Measurements from ENCODE around the gene BUD23.

- no peak for TF ChIP-seq REST (IDR thresholded peaks at IDR 0.05; ENCODE audit: unreplicated experiment)
- no peak for TF ChIP-seq JUNB (IDR thresholded peaks at IDR 0.05; ENCODE audit: unreplicated experiment)
- TF ChIP-seq EZH2 (IDR thresholded peaks at IDR 0.05; ENCODE audit: low read depth, unreplicated experiment), result no peak
- TF ChIP-seq CTCF (conservative IDR thresholded peaks at IDR 0.05; ENCODE audit: low read depth in 2 of 2), result no peak
- TF ChIP-seq ETS1 (IDR thresholded peaks at IDR 0.05), result no peak
- TF ChIP-seq CREB1 (CRISPR knock-in tag; IDR thresholded peaks at IDR 0.05; ENCODE audit: low read depth), result no peak
- no peak for TF ChIP-seq POLR2AphosphoS5 (IDR thresholded peaks at IDR 0.05; ENCODE audit: low read depth)
- no peak for TF ChIP-seq NANOG (IDR thresholded peaks at IDR 0.05; ENCODE audit: borderline replicate concordance)
- TF ChIP-seq EZH2phosphoT487 (IDR thresholded peaks at IDR 0.05; ENCODE audit: unreplicated experiment), result no peak
- no peak for TF ChIP-seq STAT1 (IDR thresholded peaks at IDR 0.05; ENCODE audit: unreplicated experiment)
- TF ChIP-seq ZNF114 (CRISPR knock-in tag; IDR thresholded peaks at IDR 0.05), result no peak
- no peak for TF ChIP-seq ZNF331 (CRISPR knock-in tag; IDR thresholded peaks at IDR 0.05; ENCODE audit: low read depth)
- TF ChIP-seq ZNF462 (CRISPR knock-in tag; IDR thresholded peaks at IDR 0.05), result no peak
These were observed 53.5 kb downstream of the BUD23 start for GRCh38 chr7:73736885-73737284.

Data from GM23338 (cell line).